Loucy (cell line): ENCODE results near the gene CNRIP1.

ENCODE experiments used
- EZH2phosphoT487 ChIP-seq: fragments of 200-600 bp; IDR thresholded peaks from 2 replicates; pipeline ENCODE4 v1.6.1; 2018; ENCODE audit warnings: antibody characterized with exemption, mild to moderate bottlenecking, moderate library complexity, borderline replicate concordance
- TF ChIP-seq, protein P1 (sequence below): fragments of 200-600 bp; sonication (generic); conservative IDR thresholded peaks from 2 replicates; pipeline ENCODE4 v1.5.1; 2014; ENCODE audit warnings: mild to moderate bottlenecking, antibody characterized with exemption, low read length

DNA sequence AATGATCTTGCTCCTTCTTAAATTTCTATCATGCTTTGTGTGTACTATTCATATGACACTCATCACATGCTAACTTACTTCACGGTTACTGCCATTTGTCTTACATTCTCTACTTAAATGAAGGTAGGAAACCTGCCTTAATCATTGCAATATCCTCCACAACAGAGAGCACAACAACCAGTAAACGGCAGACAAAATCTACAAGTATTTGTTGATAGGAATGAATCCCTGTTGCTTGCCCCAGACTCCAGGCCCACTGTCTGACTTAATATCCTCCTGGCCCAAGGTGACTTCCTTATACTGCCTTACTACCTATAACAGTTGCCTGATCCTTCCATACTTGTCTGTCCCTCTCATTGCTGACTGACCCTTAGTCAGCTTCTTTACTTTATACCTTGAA, 70.9 kb downstream of the CNRIP1 start:
- TF ChIP-seq, protein P1, sequence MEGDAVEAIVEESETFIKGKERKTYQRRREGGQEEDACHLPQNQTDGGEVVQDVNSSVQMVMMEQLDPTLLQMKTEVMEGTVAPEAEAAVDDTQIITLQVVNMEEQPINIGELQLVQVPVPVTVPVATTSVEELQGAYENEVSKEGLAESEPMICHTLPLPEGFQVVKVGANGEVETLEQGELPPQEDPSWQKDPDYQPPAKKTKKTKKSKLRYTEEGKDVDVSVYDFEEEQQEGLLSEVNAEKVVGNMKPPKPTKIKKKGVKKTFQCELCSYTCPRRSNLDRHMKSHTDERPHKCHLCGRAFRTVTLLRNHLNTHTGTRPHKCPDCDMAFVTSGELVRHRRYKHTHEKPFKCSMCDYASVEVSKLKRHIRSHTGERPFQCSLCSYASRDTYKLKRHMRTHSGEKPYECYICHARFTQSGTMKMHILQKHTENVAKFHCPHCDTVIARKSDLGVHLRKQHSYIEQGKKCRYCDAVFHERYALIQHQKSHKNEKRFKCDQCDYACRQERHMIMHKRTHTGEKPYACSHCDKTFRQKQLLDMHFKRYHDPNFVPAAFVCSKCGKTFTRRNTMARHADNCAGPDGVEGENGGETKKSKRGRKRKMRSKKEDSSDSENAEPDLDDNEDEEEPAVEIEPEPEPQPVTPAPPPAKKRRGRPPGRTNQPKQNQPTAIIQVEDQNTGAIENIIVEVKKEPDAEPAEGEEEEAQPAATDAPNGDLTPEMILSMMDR: no peak
- TF ChIP-seq EZH2phosphoT487: no peak
